COLO668 (cell line): Measurements from ENCODE around the gene NAPEPLD.
"Not testable (repeated sequence)": the region's sequence is repeated elsewhere in the genome, so short reads cannot be mapped to it uniquely, and the experiment has no call there.

Experiments used
- DNase-seq: peaks from one replicate; lab custom pipeline; 2025; ENCODE audit not compliant: unreplicated experiment; lab: John Stamatoyannopoulos, UW

Gene NAPEPLD

DNA sequence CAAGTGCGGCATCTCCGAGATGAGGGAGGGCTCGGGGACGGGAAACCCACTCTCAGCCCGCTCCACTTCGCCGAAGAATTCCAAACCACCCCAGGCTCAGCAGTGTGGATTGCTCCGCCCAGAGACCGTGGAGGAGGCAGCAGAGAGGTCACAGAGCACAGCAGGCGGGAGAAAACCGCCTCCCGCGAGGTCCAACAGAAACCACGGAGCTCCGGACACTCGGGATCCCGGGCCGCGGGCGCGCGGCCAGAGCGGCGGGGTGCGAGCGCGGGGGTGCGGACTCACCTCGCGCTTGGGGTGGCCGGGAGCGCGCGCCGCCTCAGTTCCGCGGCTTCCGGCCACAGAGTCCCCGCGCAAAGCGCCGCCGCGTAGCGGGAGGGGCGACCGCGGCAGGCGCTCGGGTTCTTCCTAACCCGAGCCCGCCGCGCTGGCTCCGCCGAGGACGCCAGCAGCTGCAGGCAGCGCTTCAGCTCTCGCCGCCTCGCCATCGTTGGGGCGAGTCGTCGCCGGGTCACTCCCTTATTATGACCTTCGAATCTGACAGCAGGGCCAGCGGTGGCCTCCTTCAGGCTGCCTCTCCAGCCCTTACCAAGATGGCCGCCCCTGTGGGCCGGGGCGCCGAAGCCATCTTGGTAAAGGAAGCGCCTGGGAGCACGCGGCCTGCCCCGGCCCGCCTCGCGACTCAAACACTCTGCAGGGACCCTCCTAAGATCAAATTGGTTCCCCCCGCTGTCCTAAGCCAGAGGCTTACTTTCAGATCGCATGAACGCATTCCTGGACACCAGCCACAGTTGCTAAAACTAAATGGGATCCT is at the start of gene NAPEPLD:
TSS of gene NAPEPLD (minus strand) at position 106 of the 814 bp plus-strand sequence. CDS start 20,323 bp downstream, outside the sequence.
- DNase-seq: peak; percentile 97

DNA sequence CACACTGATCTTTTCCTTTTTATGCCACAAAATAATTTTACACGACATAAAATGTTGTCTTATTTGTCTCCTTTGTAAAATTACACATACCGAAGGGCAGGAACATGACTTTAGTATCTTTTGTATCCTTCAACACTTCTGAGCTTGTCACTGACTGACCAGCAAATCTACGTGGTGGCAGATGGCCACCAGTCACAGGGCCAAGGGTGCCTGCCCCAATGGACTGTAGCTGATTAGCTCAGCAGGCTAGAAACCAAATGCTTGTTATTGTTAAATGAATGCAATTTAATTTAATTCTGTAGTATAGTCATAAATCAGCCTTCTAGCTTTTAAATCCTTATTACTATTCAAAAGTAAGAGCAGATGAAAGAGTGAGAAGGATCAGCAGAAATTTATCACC is 49.2 kb upstream of the NAPEPLD start:
- not testable (repeated sequence) for DNase-seq

DNA sequence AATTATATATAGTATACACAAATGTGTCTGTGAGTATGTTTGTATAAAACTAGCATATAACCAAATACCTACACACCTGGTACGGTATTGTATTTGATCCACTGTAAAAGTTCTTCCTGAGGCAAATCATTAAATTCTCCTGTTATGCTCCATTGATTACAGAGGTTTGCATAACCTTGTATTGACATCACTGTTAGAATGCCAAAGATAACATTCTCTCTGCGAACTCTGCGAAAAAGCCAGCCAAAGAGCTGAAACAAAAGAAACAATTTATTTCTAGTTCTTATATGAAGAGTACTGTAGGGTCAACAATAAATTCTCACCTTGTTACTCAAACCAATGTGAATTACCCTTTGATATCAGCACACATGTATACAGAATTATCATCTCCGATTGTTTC is 46.5 kb upstream of the NAPEPLD start:
- DNase-seq: not testable (repeated sequence)

DNA sequence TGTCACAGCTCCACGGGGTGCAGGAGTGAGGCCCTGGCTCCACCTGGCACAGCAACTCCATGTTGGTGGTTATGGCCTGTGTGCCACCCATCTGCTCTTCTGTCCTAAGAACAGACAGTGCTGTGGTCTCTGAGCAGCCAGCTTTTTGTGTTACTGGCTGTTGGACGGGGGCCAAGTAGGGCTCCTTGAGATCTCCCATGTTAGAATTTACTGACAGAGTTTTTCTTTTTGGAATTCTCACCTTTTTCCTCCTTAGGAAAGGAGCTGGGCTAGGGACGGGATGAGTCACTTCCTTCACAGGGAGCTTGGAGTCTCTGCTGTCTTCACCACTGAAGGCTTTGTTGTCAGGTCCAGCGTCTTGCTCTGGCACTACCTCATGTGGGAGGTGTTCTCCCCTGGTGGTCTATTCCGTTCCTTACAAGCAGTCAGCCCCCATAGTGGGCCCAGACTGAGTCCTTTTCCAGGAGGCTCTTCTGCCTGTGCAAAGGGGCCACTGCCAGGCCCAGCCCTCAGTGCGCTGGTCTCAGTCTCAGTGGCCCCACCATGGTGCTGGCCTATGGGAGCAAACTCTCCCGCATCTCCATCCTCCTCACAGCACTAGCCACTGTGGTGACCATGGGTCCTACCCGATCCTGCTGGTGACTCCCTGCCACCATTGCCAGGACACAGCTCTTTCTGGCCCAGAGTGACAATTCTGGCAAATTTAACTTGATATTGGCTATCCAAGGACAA is 23.7 kb upstream of the NAPEPLD start:
- DNase-seq: not testable (repeated sequence)

DNA sequence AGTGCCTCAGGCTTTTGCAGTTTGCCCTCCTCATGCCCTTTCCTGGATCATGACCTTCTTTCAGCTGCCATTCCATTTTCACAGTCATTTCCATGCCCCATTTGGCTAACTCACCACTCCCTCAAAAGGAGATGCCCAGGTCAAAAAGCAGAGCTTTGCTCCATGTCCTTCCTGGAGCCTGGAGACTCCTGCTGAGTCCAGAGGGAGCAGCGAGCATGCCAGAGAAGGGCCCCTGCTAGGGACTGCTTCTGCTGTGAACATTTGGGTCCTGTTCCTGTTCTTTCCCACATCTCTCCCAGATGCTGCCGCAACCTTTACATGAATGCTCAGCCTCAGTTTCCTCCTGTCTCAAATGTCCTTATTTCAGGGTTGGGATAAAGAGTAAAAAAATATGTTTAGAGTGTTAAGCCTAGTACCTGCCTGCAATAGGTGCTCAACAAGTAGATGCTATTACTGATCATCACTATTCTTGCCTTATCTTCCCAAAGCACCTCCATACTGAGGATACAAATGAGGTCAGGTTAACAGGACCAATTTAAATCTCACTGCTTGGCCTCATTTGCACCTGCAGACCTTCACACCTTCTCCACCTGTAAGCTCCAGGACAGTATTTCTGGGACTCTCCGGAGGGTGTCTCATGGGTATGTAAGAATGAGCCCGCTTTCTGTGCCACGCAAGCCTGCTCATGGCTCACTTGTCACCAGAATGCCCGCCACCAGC is 23.0 kb upstream of the NAPEPLD start:
- not testable (repeated sequence) for DNase-seq

DNA sequence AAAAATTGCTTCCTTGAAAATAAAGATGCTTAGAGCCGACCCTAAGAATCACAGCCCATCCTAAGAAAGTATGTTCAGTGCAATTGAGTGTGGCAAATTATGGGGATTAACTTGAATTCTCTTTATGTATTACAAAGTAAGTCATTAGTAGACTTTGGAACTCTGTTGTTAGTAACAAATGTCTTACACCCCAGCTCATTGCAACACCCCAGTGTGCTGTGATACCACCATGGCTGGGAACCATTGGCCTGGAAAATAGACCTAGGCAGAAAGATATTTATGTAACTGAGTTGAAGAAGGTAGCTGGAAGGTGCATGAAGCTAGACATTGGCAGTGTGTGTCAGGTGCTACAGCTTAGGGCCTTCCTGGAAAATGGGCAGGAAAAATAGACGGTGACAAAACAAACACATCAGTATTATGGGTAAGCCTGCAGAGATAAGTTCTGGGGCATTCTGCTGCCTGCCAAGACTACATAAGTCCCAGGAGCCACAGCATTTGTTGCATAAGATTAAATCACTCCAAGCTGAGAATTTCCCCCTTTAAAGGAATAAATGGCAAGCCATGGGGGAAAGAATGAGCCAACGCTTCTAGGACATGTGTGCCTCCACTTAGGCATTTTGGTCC is 18.1 kb upstream of the NAPEPLD start:
- not testable (repeated sequence) for DNase-seq

DNA sequence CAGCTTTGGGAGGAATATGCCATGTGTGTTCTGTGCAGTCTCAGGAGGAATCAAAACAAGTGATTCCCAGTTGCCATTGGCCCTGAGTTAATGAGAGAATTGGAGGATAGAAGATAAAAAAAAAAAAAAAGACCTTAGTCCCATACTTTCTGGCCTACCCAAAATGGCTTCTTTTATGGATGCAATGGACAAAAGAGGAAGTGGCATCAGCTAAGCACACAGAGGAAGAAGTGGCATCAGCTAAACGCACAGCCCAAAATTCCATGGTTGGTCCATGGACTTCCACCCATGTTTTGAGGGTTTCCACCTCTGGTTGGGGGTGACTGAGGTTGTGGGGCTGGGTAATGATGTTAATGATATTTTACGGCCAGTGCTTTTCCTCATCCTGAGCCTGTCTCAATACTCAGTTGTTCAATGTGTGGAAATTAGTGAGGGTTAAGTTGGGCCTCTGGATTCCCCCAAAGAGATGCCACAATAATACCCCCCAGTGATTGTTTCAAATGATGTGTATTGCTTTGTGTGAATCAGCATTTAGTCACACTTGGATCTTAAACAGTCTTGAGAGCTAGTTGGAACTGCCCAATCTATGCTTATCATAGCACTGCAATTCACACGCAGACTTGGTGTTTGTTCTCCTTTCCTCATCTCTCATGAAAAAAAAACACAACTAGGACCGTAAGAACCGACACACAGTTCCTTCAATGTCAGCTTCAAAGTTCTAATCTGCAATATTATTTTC is 14.4 kb upstream of the NAPEPLD start:
- DNase-seq: not testable (repeated sequence)

DNA sequence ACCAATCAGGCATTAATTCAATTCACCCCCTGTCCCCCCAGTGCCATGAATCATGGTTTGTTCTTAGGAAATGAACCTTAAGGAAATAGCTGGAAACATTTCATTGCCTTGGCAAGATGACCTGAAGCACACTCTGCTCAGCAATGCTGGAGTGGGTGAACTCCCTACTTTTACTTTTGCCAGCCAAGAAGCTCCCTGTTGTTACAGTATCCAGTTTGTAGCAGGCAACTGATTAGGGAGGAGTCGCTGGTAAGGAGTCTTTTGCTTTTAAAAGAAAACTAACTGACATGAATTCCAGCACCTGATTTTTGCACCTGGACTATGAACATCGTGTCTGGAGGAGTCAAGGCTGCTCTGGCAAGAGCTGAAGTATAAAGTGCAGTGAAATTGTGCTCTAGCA is 13.7 kb upstream of the NAPEPLD start:
- not testable (repeated sequence) for DNase-seq

DNA sequence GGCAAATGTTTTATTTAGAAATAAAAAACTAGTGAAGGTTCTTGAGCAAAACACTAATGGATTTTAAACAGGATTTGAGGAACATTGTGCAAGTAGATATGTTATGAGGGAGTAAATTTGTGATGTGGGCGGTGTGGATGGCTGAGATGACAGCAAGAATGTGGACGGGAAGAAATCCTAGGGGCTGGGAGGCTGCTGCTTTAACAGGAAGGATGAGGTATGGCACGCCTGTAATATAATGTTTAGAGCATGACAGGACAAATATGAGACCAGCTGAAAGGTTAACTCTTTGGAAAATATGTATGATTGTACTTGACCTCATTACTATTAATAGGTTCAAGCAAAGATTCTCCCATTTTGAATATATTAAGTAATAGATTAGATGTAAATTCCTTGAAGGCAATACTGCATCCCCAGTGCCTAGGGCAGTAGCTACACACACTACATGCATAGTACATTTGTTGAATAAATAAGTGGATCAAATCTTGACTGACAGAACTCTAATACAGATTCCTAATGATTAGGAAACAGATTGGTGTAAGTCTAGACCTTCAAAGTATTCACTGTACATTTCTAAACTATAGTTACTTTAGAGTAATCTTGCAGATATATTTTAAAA is 13.2 kb upstream of the NAPEPLD start:
- DNase-seq: not testable (repeated sequence)

DNA sequence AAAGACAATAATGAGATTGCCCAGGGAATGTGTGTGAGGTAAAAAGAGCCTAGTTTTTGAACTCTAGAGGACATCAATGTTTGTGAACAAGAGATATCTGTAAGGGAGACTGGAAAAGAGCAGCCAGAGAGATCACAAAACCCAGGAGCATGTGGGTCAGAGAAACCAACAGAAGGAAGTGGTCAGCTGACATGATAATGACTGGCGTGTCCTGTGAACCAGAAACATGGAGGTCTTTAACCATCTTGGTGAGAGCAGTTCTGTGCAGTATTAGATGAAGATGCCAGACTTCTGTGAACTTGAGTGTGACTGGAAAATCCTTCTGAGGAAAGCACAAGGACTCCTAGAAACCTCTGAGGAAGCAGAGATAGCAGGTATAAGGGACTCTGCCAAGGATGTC is 10.2 kb upstream of the NAPEPLD start:
- DNase-seq: not testable (repeated sequence)

DNA sequence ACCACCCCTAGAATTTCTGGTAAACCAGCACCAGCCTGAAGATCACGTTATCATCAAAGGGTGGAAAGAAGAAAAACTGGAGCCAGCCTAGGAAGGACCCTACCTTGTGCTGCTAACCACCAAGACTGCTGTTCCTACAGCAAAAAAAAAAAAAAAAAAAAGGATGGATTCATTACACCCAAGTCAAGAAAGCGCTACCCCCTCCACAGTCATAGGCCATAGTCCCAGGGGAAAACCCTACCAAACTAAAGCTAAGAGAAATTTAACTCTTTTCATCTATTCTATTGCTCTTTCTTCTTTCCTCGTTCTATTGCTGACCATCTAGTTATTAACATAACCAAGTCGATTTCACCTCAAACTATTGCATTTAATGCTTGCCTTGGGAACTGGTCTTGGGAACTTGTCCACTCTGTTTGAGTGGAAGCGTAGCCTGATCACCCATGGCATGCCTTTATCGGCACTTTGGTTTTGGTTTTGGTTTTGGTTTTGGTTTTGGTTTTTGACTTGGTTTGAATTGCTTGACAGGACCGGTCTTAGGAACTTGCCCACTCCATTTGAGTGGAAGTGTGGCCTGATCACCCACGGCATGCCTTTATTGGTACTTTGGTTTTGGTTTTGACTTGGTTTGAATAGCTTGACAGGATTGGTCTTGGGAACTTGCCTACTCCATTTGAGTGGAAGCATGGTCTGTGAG is 6.6 kb upstream of the NAPEPLD start:
- DNase-seq: not testable (repeated sequence)

DNA sequence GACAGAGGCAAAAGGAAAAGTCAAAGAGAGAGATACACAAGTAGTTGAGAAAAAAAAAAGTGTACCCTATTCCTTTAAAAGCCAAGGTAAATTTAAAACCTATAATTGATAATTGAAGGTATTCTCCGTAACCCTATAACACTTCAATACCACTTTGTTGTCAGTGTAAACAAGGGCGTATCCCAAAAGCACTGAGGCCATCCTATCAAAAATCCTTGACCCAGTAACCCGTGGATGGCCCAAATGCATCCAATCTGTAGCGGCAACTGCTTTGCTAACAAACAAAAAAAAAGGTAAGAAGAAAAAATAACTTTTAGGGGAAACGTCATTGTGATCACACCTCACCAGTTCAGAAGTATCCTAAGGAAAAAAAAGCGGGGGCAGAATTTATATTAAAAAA is 5.1 kb upstream of the NAPEPLD start:
- DNase-seq: no peak

DNA sequence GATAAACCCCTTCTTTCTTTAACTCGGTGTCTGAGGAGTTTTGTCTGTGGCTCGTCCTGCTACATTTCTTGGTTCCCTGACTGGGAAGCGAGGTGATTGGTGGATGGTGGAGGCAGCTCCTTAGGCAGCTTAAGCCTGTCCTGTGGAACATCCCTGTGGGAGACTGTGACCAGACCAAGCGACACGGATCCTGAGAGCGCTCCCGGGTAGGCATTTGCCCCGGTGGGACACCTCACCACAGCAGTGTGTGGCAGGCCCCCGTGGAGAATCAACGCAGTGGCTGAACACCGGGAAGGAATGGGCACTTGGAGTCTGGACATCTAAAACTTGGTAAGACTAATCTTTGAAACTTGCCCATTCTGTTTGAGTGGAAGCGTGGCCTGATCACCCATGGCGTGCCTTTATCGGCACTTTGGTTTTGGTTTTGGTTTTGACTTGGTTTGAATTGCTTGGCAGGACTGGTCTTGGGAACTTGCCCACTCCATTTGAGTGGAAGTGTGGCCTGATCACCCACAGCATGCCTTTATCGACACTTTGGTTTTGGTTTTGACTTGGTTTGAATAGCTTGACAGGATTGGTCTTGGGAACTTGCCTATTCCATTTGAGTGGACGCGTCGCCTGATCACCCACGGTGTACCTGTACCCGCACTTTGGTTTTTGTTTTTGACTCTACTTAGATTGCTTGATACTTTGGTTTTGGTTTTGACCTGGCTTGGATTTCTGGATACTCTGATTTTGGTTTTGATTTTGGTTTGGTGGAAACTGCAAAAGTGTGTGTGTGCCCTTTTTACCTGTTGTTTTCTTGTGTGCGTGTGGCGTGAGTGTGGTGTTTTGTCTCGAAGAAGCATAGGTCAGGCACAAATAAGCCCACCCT is 4.1 kb upstream of the NAPEPLD start:
- DNase-seq: not testable (repeated sequence)

DNA sequence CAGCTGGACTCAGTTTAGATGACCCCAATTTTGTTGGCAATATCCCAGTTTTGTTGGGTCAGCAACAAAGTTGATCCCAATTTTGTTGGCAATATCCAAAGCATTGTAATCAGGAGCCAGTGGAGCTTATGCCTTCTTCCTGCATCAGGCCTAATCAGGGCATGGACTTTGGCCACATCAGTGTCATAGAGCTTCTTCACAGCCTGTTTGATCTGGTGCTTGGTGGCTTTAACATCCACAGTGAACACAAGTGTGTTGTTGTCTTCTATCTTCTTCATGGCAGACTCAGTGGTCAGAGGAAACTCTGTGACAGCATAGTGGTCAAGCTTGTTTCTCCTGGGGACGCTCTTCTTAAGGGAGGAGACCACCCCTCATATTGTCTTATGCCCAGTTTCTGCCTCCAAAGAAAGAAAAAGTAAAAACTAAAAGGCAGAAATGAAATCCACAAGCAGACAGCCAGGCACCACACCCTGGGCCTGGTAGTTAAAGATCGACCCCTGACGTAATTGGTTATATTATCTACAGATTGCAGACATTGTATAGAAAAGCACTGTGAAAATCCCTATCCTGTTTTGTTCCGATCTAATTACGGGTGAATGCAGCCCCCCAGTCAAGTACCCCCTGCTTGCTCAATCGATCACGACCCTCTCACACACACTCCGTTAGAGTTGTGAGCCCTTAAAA is 3.2 kb upstream of the NAPEPLD start:
- not testable (repeated sequence) for DNase-seq

DNA sequence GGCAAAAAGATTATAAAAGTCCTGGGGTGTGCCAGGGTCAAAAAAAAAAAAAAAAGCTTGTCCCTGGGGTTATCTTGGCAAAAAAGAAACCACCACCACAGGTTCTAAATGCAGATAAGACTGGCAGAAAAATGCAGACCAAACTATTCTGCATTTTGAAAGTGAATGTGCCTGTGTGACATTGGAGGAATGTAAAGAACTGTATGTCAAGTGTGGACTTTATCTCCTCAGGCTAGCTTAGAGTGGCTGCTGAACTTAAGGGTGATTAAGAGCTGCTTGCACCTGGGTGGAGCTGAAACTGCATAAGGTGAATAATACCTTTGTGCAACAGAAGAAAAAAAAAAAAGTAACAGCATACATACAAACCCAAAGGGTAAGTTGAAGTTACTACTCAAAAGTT is 1.3 kb upstream of the NAPEPLD start:
- no peak for DNase-seq

DNA sequence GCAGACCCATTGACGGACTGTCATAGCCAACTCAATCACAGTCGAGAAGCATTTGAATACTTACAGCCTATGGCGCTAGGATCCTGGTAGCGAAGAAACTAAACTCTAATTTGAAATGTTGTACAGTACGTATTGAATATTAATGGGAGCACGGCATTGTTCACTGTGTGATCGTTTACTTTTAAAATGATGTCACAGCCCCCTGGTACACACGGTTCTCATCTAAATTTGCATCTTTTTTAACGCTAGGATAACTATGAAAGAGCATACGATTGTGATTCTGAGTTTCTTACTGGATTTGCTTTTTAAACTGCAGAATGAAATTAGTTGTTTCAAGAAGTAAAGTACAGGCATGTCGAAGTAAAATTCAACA is 895 bp upstream of the NAPEPLD start:
- no peak for DNase-seq

DNA sequence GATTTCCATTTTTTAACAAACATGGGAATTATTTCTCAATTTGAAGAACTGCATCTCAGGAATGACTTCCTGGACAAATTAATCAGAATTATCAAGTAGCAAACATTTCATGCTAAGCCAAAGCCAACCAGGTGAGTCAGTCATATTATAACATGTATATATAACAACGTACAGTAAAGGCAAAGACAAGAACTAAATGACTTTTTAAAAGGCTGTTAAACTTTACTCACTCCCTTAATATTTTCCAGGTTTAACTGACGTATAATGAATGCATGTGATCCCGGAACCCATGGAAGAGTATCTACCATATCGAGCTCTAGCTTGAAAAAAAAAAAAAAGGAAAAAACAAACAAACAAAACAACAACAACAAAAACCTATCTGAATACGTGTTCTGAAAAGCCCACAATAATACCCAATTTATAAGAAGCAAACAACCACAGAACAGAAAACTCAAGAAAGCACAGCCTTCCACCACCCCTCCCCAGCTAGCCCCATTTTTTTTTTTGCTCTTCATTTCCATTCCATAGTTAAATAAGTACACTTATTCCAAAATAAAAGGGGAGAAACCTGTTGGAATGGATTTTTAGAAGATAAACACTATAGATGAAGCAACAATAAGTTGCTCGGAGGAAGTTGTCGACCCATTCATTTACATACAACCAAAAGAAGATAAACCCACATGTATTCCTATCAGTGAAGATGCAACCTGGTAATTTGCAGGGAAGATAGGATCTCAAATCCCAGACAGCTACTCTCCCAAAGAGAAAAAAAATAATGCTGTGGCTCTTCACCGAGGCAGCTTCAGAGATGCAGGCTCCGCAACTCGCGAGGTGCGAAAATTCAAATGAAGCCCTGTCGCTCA is 537 bp downstream of the NAPEPLD start:
- DNase-seq: no peak
